SK-N-MC (cell line): ENCODE measurements around the gene RGS16.

ENCODE experiments used
- EZH2 ChIP-seq: fragments of 200-600 bp; sonication (generic); IDR thresholded peaks from one replicate; pipeline ENCODE4 v1.6.1; 2017; ENCODE audit warnings: antibody characterized with exemption
- FOXP2 ChIP-seq: optimal IDR thresholded peaks from 2 replicates; pipeline ENCODE3; 2011; ENCODE audit warnings: mild to moderate bottlenecking, moderate library complexity; ENCODE audit not compliant: insufficient read depth; ENCODE audit errors: extremely low read length, control extremely low read depth
- POLR2AphosphoS5 ChIP-seq: IDR thresholded peaks from 2 replicates; pipeline ENCODE4 v1.6.1; 2012; ENCODE audit warnings: mild to moderate bottlenecking, low read depth, low read length, borderline replicate concordance

- TF ChIP-seq POLR2AphosphoS5 (no peak), EZH2 (no peak), FOXP2 (no peak)
Measured at GRCh38 chr1:182570611-182570970, 33.6 kb downstream of the RGS16 start.
